Measurements from ENCODE around the gene AP4B1. TPM values are rescaled to one million over a fixed set of nuclear protein-coding genes. Genes with fewer than 3 reads are reported as not detected.

The AP4B1 gene
- total RNA-seq, 1 donor: 14.1 TPM

- no peak overlapping the region for H3K4me3 ChIP-seq (ENCODE audit: insufficient read depth, low read length)
- no peak overlapping the region for H3K27ac ChIP-seq (ENCODE audit: low read depth, low read length)
- TF ChIP-seq CTCF (IDR thresholded peaks at IDR 0.05; ENCODE audit: extremely low read depth, low read depth, low read length): no peak
- no peak overlapping the region for H2AFZ ChIP-seq (ENCODE audit: low read length)
- DNase-seq (ENCODE audit: insufficient read length, low spot score, missing footprints): no peak
- no peaks in the 10 kb centered on the region for H3K27me3 ChIP-seq (ENCODE audit: insufficient read depth, low read length)
- H4K20me1 ChIP-seq (ENCODE audit: insufficient read depth, low read length): no peaks in the 10 kb centered on the region
- no peak overlapping the region for H3K4me2 ChIP-seq (ENCODE audit: insufficient read depth, low read length)
- peaks cover 3% of the 10 kb centered on the region for H3K4me1 ChIP-seq (ENCODE audit: insufficient read depth, low read length)
- H3K9me3 ChIP-seq (ENCODE audit: low read depth, low read length): no peaks in the 10 kb centered on the region
- no peaks in the 10 kb centered on the region for H3K79me2 ChIP-seq (ENCODE audit: insufficient read depth, low read length)
- peaks cover 35% of the 10 kb centered on the region for H3K36me3 ChIP-seq (ENCODE audit: insufficient read depth, low read length)
Measured at GRCh38 chr1:113893267-113893666, 11.3 kb downstream of the AP4B1 start.

GRCh38 chr1:113891631-113892220 lies 12.9 kb downstream of the AP4B1 start:
- Histone ChIP-seq H3K36me3 (ENCODE audit: insufficient read depth, low read length) (peaks cover 25% of the 10 kb centered on the region), H3K4me1 (ENCODE audit: insufficient read depth, low read length) (peaks cover 3% of the 10 kb centered on the region), H3K27ac (ENCODE audit: low read depth, low read length) (no peak overlapping the region), H3K4me2 (ENCODE audit: insufficient read depth, low read length) (no peak overlapping the region), H3K9me3 (ENCODE audit: low read depth, low read length) (no peaks in the 10 kb centered on the region), H2AFZ (ENCODE audit: low read length) (no peak overlapping the region), H3K4me3 (ENCODE audit: insufficient read depth, low read length) (no peak overlapping the region), H3K79me2 (ENCODE audit: insufficient read depth, low read length) (no peaks in the 10 kb centered on the region), H3K27me3 (ENCODE audit: insufficient read depth, low read length) (no peaks in the 10 kb centered on the region), H4K20me1 (ENCODE audit: insufficient read depth, low read length) (no peaks in the 10 kb centered on the region)
- no peak for DNase-seq (ENCODE audit: insufficient read length, low spot score, missing footprints)
- no peak for TF ChIP-seq CTCF (IDR thresholded peaks at IDR 0.05; ENCODE audit: extremely low read depth, low read depth, low read length)

GRCh38 chr1:113890816-113891215 lies 13.8 kb downstream of the AP4B1 start:
- Histone ChIP-seq H3K4me1 (ENCODE audit: insufficient read depth, low read length) (no peaks in the 10 kb centered on the region), H3K27ac (ENCODE audit: low read depth, low read length) (no peak overlapping the region), H3K9me3 (ENCODE audit: low read depth, low read length) (no peaks in the 10 kb centered on the region), H2AFZ (ENCODE audit: low read length) (no peak overlapping the region), H3K4me3 (ENCODE audit: insufficient read depth, low read length) (no peak overlapping the region), H4K20me1 (ENCODE audit: insufficient read depth, low read length) (no peaks in the 10 kb centered on the region), H3K27me3 (ENCODE audit: insufficient read depth, low read length) (no peaks in the 10 kb centered on the region), H3K79me2 (ENCODE audit: insufficient read depth, low read length) (no peaks in the 10 kb centered on the region), H3K36me3 (ENCODE audit: insufficient read depth, low read length) (peaks cover 16% of the 10 kb centered on the region), H3K4me2 (ENCODE audit: insufficient read depth, low read length) (no peak overlapping the region)
- no peak for DNase-seq (ENCODE audit: insufficient read length, low spot score, missing footprints)
- TF ChIP-seq CTCF (IDR thresholded peaks at IDR 0.05; ENCODE audit: extremely low read depth, low read depth, low read length): no peak

GRCh38 chr1:113887402-113888175 lies 17.0 kb downstream of the AP4B1 start, which contains the start of gene BCL2L15:
TSS of gene BCL2L15 (minus strand) at chr1:113887581. CDS start at chr1:113887375, 206 bp downstream.
- H4K20me1 ChIP-seq (ENCODE audit: insufficient read depth, low read length): no peaks in the 10 kb centered on the region
- no peak within 1 kb of the TSS for H3K27ac ChIP-seq (ENCODE audit: low read depth, low read length)
- no peak within 1 kb of the TSS for H2AFZ ChIP-seq (ENCODE audit: low read length)
- no peak within 1 kb of the TSS for H3K4me2 ChIP-seq (ENCODE audit: insufficient read depth, low read length)
- TF ChIP-seq CTCF (IDR thresholded peaks at IDR 0.05; ENCODE audit: extremely low read depth, low read depth, low read length): no peak
- H3K27me3 ChIP-seq (ENCODE audit: insufficient read depth, low read length): no peaks in the 10 kb centered on the region
- no peaks in the 10 kb centered on the region for H3K36me3 ChIP-seq (ENCODE audit: insufficient read depth, low read length)
- no peak within 1 kb of the TSS for H3K4me3 ChIP-seq (ENCODE audit: insufficient read depth, low read length)
- no peaks in the 10 kb centered on the region for H3K79me2 ChIP-seq (ENCODE audit: insufficient read depth, low read length)
- DNase-seq (ENCODE audit: insufficient read length, low spot score, missing footprints): no peak
- H3K4me1 ChIP-seq (ENCODE audit: insufficient read depth, low read length): no peaks in the 10 kb centered on the region
- H3K9me3 ChIP-seq (ENCODE audit: low read depth, low read length): no peaks in the 10 kb centered on the region

Measured in osteoblast (primary cell).